K562 (cell line): ENCODE data around the gene ERN1. TPM values are rescaled to one million over a fixed set of nuclear protein-coding genes. Genes with fewer than 3 reads are reported as not detected.

Experiments used
- FOXP1 ChIP-seq: sonication (generic); formaldehyde crosslinking; IDR thresholded peaks from 2 replicates; pipeline ENCODE4 v1.8.0; 2022; ENCODE audit warnings: mild to moderate bottlenecking, missing genetic modification reagents
- ILF3 ChIP-seq: fragments of 450-650 bp; IDR thresholded peaks from 2 replicates; pipeline ENCODE4 v1.6.1; 2018; ENCODE audit warnings: antibody characterized with exemption, mild to moderate bottlenecking, moderate library complexity, borderline replicate concordance
- MLLT1 ChIP-seq, 2 experiments: fragments of 450-650 bp; IDR thresholded peaks; 2 replicates each; pipeline ENCODE4 v1.6.1; 2016
- NCOR1 ChIP-seq: fragments of 450-650 bp; IDR thresholded peaks from 2 replicates; pipeline ENCODE4 v1.6.1; 2016; ENCODE audit warnings: mild to moderate bottlenecking, moderate library complexity
- POLR2AphosphoS5 ChIP-seq: IDR thresholded peaks from 2 replicates; pipeline ENCODE4 v1.6.1; 2011; ENCODE audit warnings: mild to moderate bottlenecking, low read depth, low read length, moderate library complexity; ENCODE audit not compliant: control insufficient read depth, insufficient read depth
- SUPT5H ChIP-seq: fragments of 450-650 bp; IDR thresholded peaks from 2 replicates; pipeline ENCODE4 v1.6.1; 2016
- YY1 ChIP-seq, 3 experiments: IDR thresholded peaks; 2 replicates each; pipeline ENCODE4 v1.6.1; 2011; ENCODE audit warnings: low read length in 2 of 3, mild to moderate bottlenecking in 2 of 3, moderate library complexity in 2 of 3, borderline replicate concordance in 1 of 3, control low read depth in 1 of 3, low read depth in 1 of 3; ENCODE audit not compliant: insufficient read depth in 3 of 3, insufficient replicate concordance in 2 of 3, control insufficient read depth in 1 of 3, insufficient read length in 1 of 3; ENCODE audit errors: extremely low read depth in 1 of 3
- ZBED1 ChIP-seq: IDR thresholded peaks from 2 replicates; pipeline ENCODE4 v1.6.1; 2014
- ZNF232 ChIP-seq: sonication (generic); formaldehyde crosslinking; IDR thresholded peaks from 2 replicates; pipeline ENCODE4 v1.8.0; 2022; ENCODE audit warnings: mild to moderate bottlenecking, missing genetic modification reagents
- ZNF253 ChIP-seq: fragments of 250-450 bp; sonication (Bioruptor Pico); conservative IDR thresholded peaks from 2 replicates; pipeline ENCODE4 v1.6.1; 2021; ENCODE audit warnings: mild to moderate bottlenecking
- ZNF592 ChIP-seq: fragments of 450-650 bp; IDR thresholded peaks from 2 replicates; pipeline ENCODE4 v1.6.1; 2017; ENCODE audit warnings: antibody characterized with exemption, mild to moderate bottlenecking
- polyA plus RNA-seq, 8 experiments: library from polyadenylated mRNA; depleted of rRNA in 4 of 8; stranded (reverse) in 5 of 8; unstranded in 3 of 8; fragments of >200 nt; fragmentation: Nextera tagmentation in 2 of 8; fragmentation: Illumina TruSeq in 1 of 8; extraction: Ambion mirVana in 2 of 8; extraction: Trizol in 1 of 8; gene quantifications; 2 replicates each; pipeline versions ENCODE4 v1.2.1 to v1.2.3, GENCODE V29; 2011 to 2014; ENCODE audit warnings: inconsistent platforms in 1 of 8, missing spikeins in 1 of 8
- total RNA-seq, 7 experiments: library from RNA; depleted of rRNA in 6 of 7; stranded (reverse); fragments of >200 nt in 6 of 7; fragmentation: Illumina TruSeq in 2 of 7; extraction: Trizol in 2 of 7; gene quantifications; 2 replicates each; pipeline versions ENCODE4 v1.2.1 to v1.2.3, GENCODE V29; 2011 to 2021; ENCODE audit warnings: low replicate concordance in 1 of 7
- TF ChIP-seq, protein P1 (sequence below): sonication (generic); formaldehyde crosslinking; IDR thresholded peaks from 2 replicates; pipeline ENCODE4 v1.8.1; 2023; ENCODE audit warnings: mild to moderate bottlenecking, missing genetic modification reagents

Gene ERN1
- total and polyA plus RNA-seq, 9 of the 15 experiments (the other 6 are each of a cell fraction or from before 2014, with no cell fraction given) = 2.1 to 22.5 (median 7.3) TPM

- peak in 1 of 3 experiments; percentile 55 for TF ChIP-seq YY1 (IDR thresholded peaks at IDR 0.05; ENCODE audit: borderline replicate concordance in 1 of 3, control insufficient read depth in 1 of 3, extremely low read depth in 1 of 3, insufficient read depth in 3 of 3, insufficient read length in 1 of 3, insufficient replicate concordance in 2 of 3, low read depth in 1 of 3, low read length in 2 of 3)
- TF ChIP-seq, protein P1, sequence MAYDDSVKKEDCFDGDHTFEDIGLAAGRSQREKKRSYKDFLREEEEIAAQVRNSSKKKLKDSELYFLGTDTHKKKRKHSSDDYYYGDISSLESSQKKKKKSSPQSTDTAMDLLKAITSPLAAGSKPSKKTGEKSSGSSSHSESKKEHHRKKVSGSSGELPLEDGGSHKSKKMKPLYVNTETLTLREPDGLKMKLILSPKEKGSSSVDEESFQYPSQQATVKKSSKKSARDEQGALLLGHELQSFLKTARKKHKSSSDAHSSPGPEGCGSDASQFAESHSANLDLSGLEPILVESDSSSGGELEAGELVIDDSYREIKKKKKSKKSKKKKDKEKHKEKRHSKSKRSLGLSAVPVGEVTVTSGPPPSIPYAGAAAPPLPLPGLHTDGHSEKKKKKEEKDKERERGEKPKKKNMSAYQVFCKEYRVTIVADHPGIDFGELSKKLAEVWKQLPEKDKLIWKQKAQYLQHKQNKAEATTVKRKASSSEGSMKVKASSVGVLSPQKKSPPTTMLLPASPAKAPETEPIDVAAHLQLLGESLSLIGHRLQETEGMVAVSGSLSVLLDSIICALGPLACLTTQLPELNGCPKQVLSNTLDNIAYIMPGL = peak; percentile 80; the same call in 1 of the 2 replicates
- TF ChIP-seq ZBED1 = 0 out of 2 replicates have a peak, but pooled peaks have one; percentile 53
- 0 out of 2 replicates have a peak, but pooled peaks have one; percentile 70 for TF ChIP-seq SUPT5H
- TF ChIP-seq ZNF592 = 0 out of 2 replicates have a peak, but pooled peaks have one; percentile 75
- peak; percentile 60; the same call in 1 of the 2 replicates for TF ChIP-seq POLR2AphosphoS5
- TF ChIP-seq MLLT1 (IDR thresholded peaks at IDR 0.05) = peak in 1 of 2 experiments; percentile 13; a peak in 1 of 4 replicates
- TF ChIP-seq ZNF232 = peak; percentile 70; the same call in 1 of the 2 replicates
- TF ChIP-seq ILF3 = 0 out of 2 replicates have a peak, but pooled peaks have one; percentile 32
- TF ChIP-seq ZNF253 (CRISPR knock-in tag) = peak; percentile 75
- 0 out of 2 replicates have a peak, but pooled peaks have one; percentile 3 for TF ChIP-seq NCOR1
- 0 out of 2 replicates have a peak, but pooled peaks have one; percentile 7 for TF ChIP-seq FOXP1 (CRISPR knock-in tag)
Measured at GRCh38 chr17:64146418-64147109, 16.6 kb upstream of the ERN1 start (continued).
